ENCODE results near the gene WNT10A.

DNA sequence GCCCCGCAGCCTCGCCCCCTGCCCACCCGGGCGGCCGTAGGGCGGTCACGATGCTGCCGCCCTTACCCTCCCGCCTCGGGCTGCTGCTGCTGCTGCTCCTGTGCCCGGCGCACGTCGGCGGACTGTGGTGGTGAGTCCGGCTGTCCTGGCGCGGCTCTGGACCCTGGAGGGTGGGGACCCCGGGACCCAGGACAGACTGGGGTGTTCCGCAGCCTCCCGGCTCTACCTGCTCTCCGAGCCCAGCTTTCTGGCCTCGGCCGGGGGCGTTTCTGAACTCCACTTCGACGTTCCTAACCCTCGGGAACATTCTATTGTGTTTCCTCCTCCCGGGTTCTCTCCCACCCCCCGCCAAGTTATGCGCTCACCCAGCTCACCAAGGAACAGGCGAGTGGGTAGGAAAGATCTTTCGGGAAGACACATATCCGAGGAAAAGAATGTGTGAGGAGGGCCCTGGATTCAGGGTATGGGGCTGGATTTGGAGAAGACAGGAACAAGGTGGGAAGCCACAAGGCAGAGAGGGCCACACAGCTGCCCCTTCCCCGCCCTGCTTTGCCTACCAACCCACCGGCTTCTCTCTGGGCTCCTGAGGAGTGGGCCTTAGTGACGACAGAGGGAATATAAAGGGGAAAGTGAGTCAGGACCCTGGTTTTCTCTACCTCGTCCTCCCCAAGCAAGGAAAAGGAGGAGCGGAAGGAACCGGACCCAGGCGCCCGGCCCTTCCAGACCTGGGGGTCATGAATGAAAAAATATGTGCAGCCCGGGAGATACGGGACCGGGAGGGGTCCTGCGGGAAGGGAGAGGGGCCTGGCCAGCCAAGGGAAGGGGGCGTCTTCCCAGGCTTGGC lies 20.4 kb upstream of the WNT10A start:
- TF ChIP-seq, protein P1, sequence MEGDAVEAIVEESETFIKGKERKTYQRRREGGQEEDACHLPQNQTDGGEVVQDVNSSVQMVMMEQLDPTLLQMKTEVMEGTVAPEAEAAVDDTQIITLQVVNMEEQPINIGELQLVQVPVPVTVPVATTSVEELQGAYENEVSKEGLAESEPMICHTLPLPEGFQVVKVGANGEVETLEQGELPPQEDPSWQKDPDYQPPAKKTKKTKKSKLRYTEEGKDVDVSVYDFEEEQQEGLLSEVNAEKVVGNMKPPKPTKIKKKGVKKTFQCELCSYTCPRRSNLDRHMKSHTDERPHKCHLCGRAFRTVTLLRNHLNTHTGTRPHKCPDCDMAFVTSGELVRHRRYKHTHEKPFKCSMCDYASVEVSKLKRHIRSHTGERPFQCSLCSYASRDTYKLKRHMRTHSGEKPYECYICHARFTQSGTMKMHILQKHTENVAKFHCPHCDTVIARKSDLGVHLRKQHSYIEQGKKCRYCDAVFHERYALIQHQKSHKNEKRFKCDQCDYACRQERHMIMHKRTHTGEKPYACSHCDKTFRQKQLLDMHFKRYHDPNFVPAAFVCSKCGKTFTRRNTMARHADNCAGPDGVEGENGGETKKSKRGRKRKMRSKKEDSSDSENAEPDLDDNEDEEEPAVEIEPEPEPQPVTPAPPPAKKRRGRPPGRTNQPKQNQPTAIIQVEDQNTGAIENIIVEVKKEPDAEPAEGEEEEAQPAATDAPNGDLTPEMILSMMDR (IDR thresholded peaks at IDR 0.05): no peak
- TF ChIP-seq POLR2AphosphoS5 (IDR thresholded peaks at IDR 0.05): no peak
- TF ChIP-seq POLR2A (IDR thresholded peaks at IDR 0.05): no peak
